IMR-90 (cell line): ENCODE measurements around the gene IWS1.

Experiments
- BHLHE40 ChIP-seq: fragments of 150-350 bp; IDR thresholded peaks from 2 replicates; pipeline ENCODE4 v1.6.1; 2016; ENCODE audit warnings: mild to moderate bottlenecking, low read depth, low read length
- CEBPB ChIP-seq: IDR thresholded peaks from 2 replicates; pipeline ENCODE4 v1.6.1; 2012; ENCODE audit warnings: low read depth, low read length, improper control_type of control experiment
- FOS ChIP-seq: fragments of 150-350 bp; IDR thresholded peaks from 2 replicates; pipeline ENCODE4 v1.6.1; 2016; ENCODE audit warnings: low read depth, low read length
- MAFK ChIP-seq: IDR thresholded peaks from 2 replicates; pipeline ENCODE4 v1.6.1; 2012; ENCODE audit warnings: low read depth, low read length, improper control_type of control experiment
- POLR2A ChIP-seq: IDR thresholded peaks from 2 replicates; pipeline ENCODE4 v1.6.1; 2012; ENCODE audit warnings: mild to moderate bottlenecking, low read depth, low read length
- RAD21 ChIP-seq: IDR thresholded peaks from 2 replicates; pipeline ENCODE4 v1.6.1; 2012; ENCODE audit warnings: low read length, improper control_type of control experiment
- RFX5 ChIP-seq: IDR thresholded peaks from 2 replicates; pipeline ENCODE4 v1.8.0; 2012; ENCODE audit warnings: low read depth, mild to moderate bottlenecking, low read length, moderate library complexity
- TF ChIP-seq, protein P1 (sequence below): conservative IDR thresholded peaks from 2 replicates; pipeline ENCODE4 v1.5.1; 2012; ENCODE audit warnings: mild to moderate bottlenecking, low read depth, low read length, improper control_type of control experiment
- TF ChIP-seq, protein P2 (sequence below): fragments of 150-350 bp; IDR thresholded peaks from 2 replicates; pipeline ENCODE4 v1.6.1; 2016; ENCODE audit warnings: low read depth, mild to moderate bottlenecking, low read length, moderate library complexity, borderline replicate concordance

GRCh38 chr2:127558911-127559310 lies 32.6 kb upstream of the IWS1 start:
- TF ChIP-seq, protein P1, sequence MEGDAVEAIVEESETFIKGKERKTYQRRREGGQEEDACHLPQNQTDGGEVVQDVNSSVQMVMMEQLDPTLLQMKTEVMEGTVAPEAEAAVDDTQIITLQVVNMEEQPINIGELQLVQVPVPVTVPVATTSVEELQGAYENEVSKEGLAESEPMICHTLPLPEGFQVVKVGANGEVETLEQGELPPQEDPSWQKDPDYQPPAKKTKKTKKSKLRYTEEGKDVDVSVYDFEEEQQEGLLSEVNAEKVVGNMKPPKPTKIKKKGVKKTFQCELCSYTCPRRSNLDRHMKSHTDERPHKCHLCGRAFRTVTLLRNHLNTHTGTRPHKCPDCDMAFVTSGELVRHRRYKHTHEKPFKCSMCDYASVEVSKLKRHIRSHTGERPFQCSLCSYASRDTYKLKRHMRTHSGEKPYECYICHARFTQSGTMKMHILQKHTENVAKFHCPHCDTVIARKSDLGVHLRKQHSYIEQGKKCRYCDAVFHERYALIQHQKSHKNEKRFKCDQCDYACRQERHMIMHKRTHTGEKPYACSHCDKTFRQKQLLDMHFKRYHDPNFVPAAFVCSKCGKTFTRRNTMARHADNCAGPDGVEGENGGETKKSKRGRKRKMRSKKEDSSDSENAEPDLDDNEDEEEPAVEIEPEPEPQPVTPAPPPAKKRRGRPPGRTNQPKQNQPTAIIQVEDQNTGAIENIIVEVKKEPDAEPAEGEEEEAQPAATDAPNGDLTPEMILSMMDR, result no peak
- TF ChIP-seq POLR2A (no peak), MAFK (no peak), CEBPB (no peak), RFX5 (no peak), BHLHE40 (no peak), RAD21 (no peak), FOS (no peak)
- TF ChIP-seq, protein P2, sequence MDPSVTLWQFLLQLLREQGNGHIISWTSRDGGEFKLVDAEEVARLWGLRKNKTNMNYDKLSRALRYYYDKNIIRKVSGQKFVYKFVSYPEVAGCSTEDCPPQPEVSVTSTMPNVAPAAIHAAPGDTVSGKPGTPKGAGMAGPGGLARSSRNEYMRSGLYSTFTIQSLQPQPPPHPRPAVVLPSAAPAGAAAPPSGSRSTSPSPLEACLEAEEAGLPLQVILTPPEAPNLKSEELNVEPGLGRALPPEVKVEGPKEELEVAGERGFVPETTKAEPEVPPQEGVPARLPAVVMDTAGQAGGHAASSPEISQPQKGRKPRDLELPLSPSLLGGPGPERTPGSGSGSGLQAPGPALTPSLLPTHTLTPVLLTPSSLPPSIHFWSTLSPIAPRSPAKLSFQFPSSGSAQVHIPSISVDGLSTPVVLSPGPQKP, result no peak
